Endothelial cell of umbilical vein (primary cell): ENCODE measurements around the gene KRTAP9-9. TPM values are rescaled to one million over a fixed set of nuclear protein-coding genes. Genes with fewer than 3 reads are reported as not detected.
"Not testable (repeated sequence)": the region's sequence is repeated elsewhere in the genome, so short reads cannot be mapped to it uniquely, and the experiment has no call there.

Source experiments
- BruUV-seq: library from RNA; stranded (reverse); fragments of 400-500 nt; replicated peaks from 2 replicates; lab custom pipeline; 2021; lab: Mats Ljungman, UMichigan
- CTCF ChIA-PET: fragments of 300-600, 350-600 bp; sonication (Branson Sonifier 250); formaldehyde crosslinking; loops from one replicate; lab custom pipeline; 2021; ENCODE audit warnings: antibody characterized with exemption, inconsistent platforms; lab: Charles Lee
- POLR2A ChIA-PET: fragments of 300-600, 350-600 bp; sonication (Branson Sonifier 250); formaldehyde crosslinking; loops from one replicate; lab custom pipeline; 2021; ENCODE audit warnings: antibody characterized with exemption, inconsistent platforms; lab: Charles Lee
- DNase-seq: peaks from one replicate; pipeline ENCODE4 v3.0.0-alpha.2; 2011; ENCODE audit warnings: low read depth, low spot score
- FAIRE-seq: peaks from 2 replicates; lab custom pipeline; 2011; peaks lifted over from hg19 to GRCh38; lab: Jason Lieb, UNC
- H2AFZ ChIP-seq: 2 replicates; pipeline ENCODE4 v1.6.0; 2012; ENCODE audit warnings: low read depth, low read length, control low read depth, inconsistent platforms
- H3K27ac ChIP-seq: 2 replicates; pipeline ENCODE4 v1.5.1; 2011; ENCODE audit warnings: low read depth, mild to moderate bottlenecking, control low read depth, low read length, moderate library complexity; ENCODE audit not compliant: insufficient read depth
- H3K27me3 ChIP-seq, 2 experiments: 2 replicates each; pipeline versions ENCODE4 v1.6.0 to v1.6.1; 2011; ENCODE audit warnings: low read length in 2 of 2, mixed read lengths in 1 of 2; ENCODE audit not compliant: control insufficient read depth in 2 of 2, insufficient read depth in 2 of 2
- H3K36me3 ChIP-seq, 2 experiments: 2 replicates in 1 of 2; 3 replicates in 1 of 2; pipeline ENCODE4 v1.5.1; 2011; ENCODE audit warnings: low read length in 2 of 2, mild to moderate bottlenecking in 1 of 2, moderate library complexity in 1 of 2; ENCODE audit not compliant: control insufficient read depth in 2 of 2, insufficient read depth in 2 of 2; ENCODE audit errors: extremely low read depth in 1 of 2
- H3K4me1 ChIP-seq: 3 replicates; pipeline ENCODE4 v1.5.1; 2011; ENCODE audit warnings: mild to moderate bottlenecking, low read length; ENCODE audit not compliant: control insufficient read depth, insufficient read depth; ENCODE audit errors: extremely low read depth
- H3K4me2 ChIP-seq: 2 replicates; pipeline ENCODE4 v1.6.1; 2011; ENCODE audit warnings: low read length, control low read depth, mixed read lengths; ENCODE audit not compliant: insufficient read depth
- H3K4me3 ChIP-seq, 3 experiments: fragments of 200-600 bp in 1 of 3; sonication (generic), shearing (Covaris generic) in 1 of 3; replicated peaks in 1 of 3; 2 replicates each; pipeline ENCODE4 v1.5.1; 2011 to 2016; ENCODE audit warnings: control low read depth in 3 of 3, low read length in 3 of 3, mild to moderate bottlenecking in 2 of 3, inconsistent platforms in 1 of 3, low read depth in 1 of 3, moderate library complexity in 1 of 3; ENCODE audit not compliant: insufficient read depth in 1 of 3
- H3K79me2 ChIP-seq: 2 replicates; pipeline ENCODE4 v1.6.0; 2012; ENCODE audit warnings: low read length, inconsistent platforms; ENCODE audit not compliant: control insufficient read depth, insufficient read depth
- H3K9ac ChIP-seq: replicated peaks from 2 replicates; pipeline ENCODE3; 2011; ENCODE audit warnings: low read length, control low read depth; ENCODE audit not compliant: insufficient read depth; ENCODE audit errors: extremely low read depth
- H3K9me1 ChIP-seq: replicated peaks from 3 replicates; pipeline ENCODE4 v1.6.0; 2011; ENCODE audit warnings: mild to moderate bottlenecking, low read length; ENCODE audit not compliant: control insufficient read depth, insufficient read depth; ENCODE audit errors: extremely low read depth
- H3K9me3 ChIP-seq: replicated peaks from 2 replicates; pipeline ENCODE4 v1.5.1; 2012; ENCODE audit warnings: low read length, inconsistent platforms; ENCODE audit not compliant: control insufficient read depth, insufficient read depth
- H4K20me1 ChIP-seq: replicated peaks from 2 replicates; pipeline ENCODE3; 2011; ENCODE audit warnings: mild to moderate bottlenecking, low read length; ENCODE audit not compliant: control insufficient read depth, insufficient read depth; ENCODE audit errors: extremely low read depth
- EZH2 ChIP-seq: IDR thresholded peaks from 2 replicates; pipeline ENCODE4 v1.6.1; 2012; ENCODE audit warnings: borderline replicate concordance, low read depth, mild to moderate bottlenecking, moderate library complexity, low read length, inconsistent platforms; ENCODE audit not compliant: severe bottlenecking
- FOS ChIP-seq: IDR thresholded peaks from 2 replicates; pipeline ENCODE4 v1.6.1; 2011; ENCODE audit warnings: mild to moderate bottlenecking, low read length, moderate library complexity, borderline replicate concordance; ENCODE audit not compliant: insufficient read depth
- GATA2 ChIP-seq: IDR thresholded peaks from 2 replicates; pipeline ENCODE4 v1.7.0; 2011; ENCODE audit warnings: low read depth, mild to moderate bottlenecking, moderate library complexity, mixed read lengths, low read length; ENCODE audit not compliant: insufficient read length, insufficient read depth
- JUN ChIP-seq: IDR thresholded peaks from 2 replicates; pipeline ENCODE4 v1.6.1; 2011; ENCODE audit warnings: borderline replicate concordance, low read depth; ENCODE audit not compliant: insufficient read length, insufficient read depth
- MYC ChIP-seq: IDR thresholded peaks from one replicate; pipeline ENCODE4 v1.6.1; 2011; ENCODE audit warnings: mild to moderate bottlenecking, low read depth, low read length
- POLR2A ChIP-seq: IDR thresholded peaks from 2 replicates; pipeline ENCODE4 v1.6.1; 2012; ENCODE audit warnings: low read depth, mild to moderate bottlenecking, control low read depth, low read length
- POLR2AphosphoS5 ChIP-seq: IDR thresholded peaks from 2 replicates; pipeline ENCODE4 v1.6.1; 2012; ENCODE audit warnings: low read depth, mild to moderate bottlenecking, control low read depth, low read length, moderate library complexity; ENCODE audit not compliant: insufficient read depth
- dilution Hi-C: fragments of 300-500 bp; cut with MboI; formaldehyde crosslinking; loops from one replicate; pipeline ENCODE4 v1.15.0; 2019; ENCODE audit warnings: low sequenced_read_pairs; ENCODE audit not compliant: extremely low pct_ligation_motif_present
- intact Hi-C: fragments of 100-400 bp; cut with micrococcal nuclease; formaldehyde crosslinking; loops from one replicate; pipeline ENCODE4 v1.10.0; 2022
- polyA plus RNA-seq, 4 experiments: library from polyadenylated mRNA; depleted of rRNA in 3 of 4; stranded (reverse) in 3 of 4; unstranded in 1 of 4; fragments of >200 nt; gene quantifications; 2 replicates each; pipeline versions ENCODE4 v1.2.1 to v1.2.3, GENCODE V29; 2011 to 2012; ENCODE audit warnings: missing spikeins in 1 of 4
- total RNA-seq: library from RNA; stranded (reverse); gene quantifications from 2 replicates; pipeline ENCODE4 v1.2.3, GENCODE V29; 2021
- TF ChIP-seq, protein P1 (sequence below), 2 donors: IDR thresholded peaks; 1 replicate in 1 of 2; 2 replicates in 1 of 2; pipeline ENCODE4 v1.5.1; 2011; ENCODE audit warnings: low read length in 2 of 2, mild to moderate bottlenecking in 2 of 2, moderate library complexity in 2 of 2, control low read depth in 1 of 2, inconsistent platforms in 1 of 2, low read depth in 1 of 2; ENCODE audit not compliant: insufficient read depth in 1 of 2; ENCODE audit errors: extremely low read depth in 1 of 2
- TF ChIP-seq, protein P2 (sequence below): IDR thresholded peaks from 2 replicates; pipeline ENCODE4 v1.6.1; 2011; ENCODE audit not compliant: insufficient read depth, insufficient read length

Gene KRTAP9-9
- total and polyA plus RNA-seq, 2 donors (not counting 3 experiments of a cell fraction or from before 2014, with no cell fraction given), result not detected

DNA sequence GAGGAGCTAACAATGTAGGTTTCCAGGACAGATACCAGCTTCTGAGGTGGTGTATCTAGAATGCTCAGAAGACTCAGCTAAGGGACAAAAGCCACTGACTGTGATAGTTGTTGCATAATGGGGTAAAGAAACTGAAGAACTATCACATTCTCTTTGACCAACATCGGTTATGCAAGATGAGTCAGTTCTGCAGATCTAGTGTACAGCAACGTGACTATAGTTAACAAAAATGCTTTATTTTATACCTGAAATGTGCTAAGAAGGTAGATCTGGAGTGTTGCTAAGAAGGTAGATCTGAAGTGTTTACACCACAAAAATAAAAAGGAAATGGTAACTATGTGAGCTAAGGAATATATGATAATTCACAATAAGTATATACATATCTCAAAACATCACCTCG, 12.5 kb downstream of the KRTAP9-9 start:
- Histone ChIP-seq H3K4me1 (no peaks in the 10 kb centered on the region), H3K4me3 (no peak overlapping the region), H3K9ac (no peak overlapping the region), H4K20me1 (no peaks in the 10 kb centered on the region), H3K79me2 (no peaks in the 10 kb centered on the region), H3K36me3 (no peaks in the 10 kb centered on the region), H3K27ac (no peak overlapping the region), H3K9me3 (no peaks in the 10 kb centered on the region), H3K4me2 (no peak overlapping the region), H3K27me3 (no peaks in the 10 kb centered on the region), H2AFZ (no peak overlapping the region), H3K9me1 (no peaks in the 10 kb centered on the region)
- intact Hi-C loops, result no loop called here
- TF ChIP-seq, protein P1, sequence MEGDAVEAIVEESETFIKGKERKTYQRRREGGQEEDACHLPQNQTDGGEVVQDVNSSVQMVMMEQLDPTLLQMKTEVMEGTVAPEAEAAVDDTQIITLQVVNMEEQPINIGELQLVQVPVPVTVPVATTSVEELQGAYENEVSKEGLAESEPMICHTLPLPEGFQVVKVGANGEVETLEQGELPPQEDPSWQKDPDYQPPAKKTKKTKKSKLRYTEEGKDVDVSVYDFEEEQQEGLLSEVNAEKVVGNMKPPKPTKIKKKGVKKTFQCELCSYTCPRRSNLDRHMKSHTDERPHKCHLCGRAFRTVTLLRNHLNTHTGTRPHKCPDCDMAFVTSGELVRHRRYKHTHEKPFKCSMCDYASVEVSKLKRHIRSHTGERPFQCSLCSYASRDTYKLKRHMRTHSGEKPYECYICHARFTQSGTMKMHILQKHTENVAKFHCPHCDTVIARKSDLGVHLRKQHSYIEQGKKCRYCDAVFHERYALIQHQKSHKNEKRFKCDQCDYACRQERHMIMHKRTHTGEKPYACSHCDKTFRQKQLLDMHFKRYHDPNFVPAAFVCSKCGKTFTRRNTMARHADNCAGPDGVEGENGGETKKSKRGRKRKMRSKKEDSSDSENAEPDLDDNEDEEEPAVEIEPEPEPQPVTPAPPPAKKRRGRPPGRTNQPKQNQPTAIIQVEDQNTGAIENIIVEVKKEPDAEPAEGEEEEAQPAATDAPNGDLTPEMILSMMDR (IDR thresholded peaks at IDR 0.05; ENCODE audit: extremely low read depth in 1 of 2, insufficient read depth in 1 of 2, low read depth in 1 of 2, low read length in 2 of 2), result no peak
- TF ChIP-seq POLR2A (no peak), JUN (no peak), POLR2AphosphoS5 (no peak), FOS (no peak), EZH2 (no peak), GATA2 (no peak), MYC (no peak)
- TF ChIP-seq, protein P2, sequence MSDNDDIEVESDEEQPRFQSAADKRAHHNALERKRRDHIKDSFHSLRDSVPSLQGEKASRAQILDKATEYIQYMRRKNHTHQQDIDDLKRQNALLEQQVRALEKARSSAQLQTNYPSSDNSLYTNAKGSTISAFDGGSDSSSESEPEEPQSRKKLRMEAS, result no peak
- dilution Hi-C loops, result no loop called here
- no peak for DNase-seq
- BruUV-seq, result no TSS peak
- POLR2A ChIA-PET, result no interaction called here
- no peak for FAIRE-seq
- CTCF ChIA-PET, result no interaction called here

DNA sequence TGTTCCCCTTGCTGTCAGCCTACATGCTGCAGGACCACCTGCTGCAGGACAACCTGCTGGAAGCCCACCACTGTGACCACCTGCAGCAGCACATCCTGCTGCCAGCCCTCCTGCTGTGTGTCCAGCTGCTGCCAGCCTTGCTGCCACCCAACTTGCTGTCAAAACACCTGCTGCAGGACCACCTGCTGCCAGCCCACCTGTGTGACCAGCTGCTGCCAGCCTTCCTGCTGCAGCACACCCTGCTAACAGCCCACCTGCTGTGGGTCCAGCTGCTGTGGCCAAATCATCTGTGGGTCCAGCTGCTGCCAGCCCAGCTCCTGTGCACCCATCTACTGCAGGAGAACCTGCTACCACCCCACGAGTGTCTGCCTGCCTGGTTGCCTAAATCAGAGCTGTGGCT, 16.1 kb downstream of the KRTAP9-9 start:
- FAIRE-seq, H3K4me2 ChIP-seq, H4K20me1 ChIP-seq, H3K27me3 ChIP-seq, DNase-seq, intact Hi-C loops, H3K4me3 ChIP-seq, H2AFZ ChIP-seq, H3K9me1 ChIP-seq, H3K9ac ChIP-seq, CTCF ChIA-PET, H3K27ac ChIP-seq, H3K79me2 ChIP-seq, BruUV-seq, H3K36me3 ChIP-seq, POLR2A ChIA-PET, dilution Hi-C loops, H3K9me3 ChIP-seq, H3K4me1 ChIP-seq: not testable (repeated sequence)
